WTC11 (cell line): Measurements from ENCODE around the gene CTDP1. TPM values are rescaled to one million over a fixed set of nuclear protein-coding genes. Genes with fewer than 3 reads are reported as not detected.

ENCODE experiments used
- ATAC-seq: fragments of 200-7000 bp; cut with Tn5 transposase; 2 replicates; pipeline ENCODE4 v1.10.0; 2021; ENCODE audit warnings: mild to moderate bottlenecking, moderate library complexity
- CTCF ChIA-PET: fragments of 300-600 bp; sonication (Branson Sonifier 250); formaldehyde crosslinking; loops from one replicate; lab custom pipeline; 2021; ENCODE audit warnings: antibody characterized with exemption; lab: Charles Lee
- POLR2A ChIA-PET: fragments of 350-600 bp; sonication (Branson Sonifier 250); formaldehyde crosslinking; loops from one replicate; lab custom pipeline; 2021; ENCODE audit warnings: antibody characterized with exemption; lab: Charles Lee
- DNase-seq: peaks from one replicate; pipeline ENCODE4 v3.0.0; 2021; ENCODE audit warnings: low spot score
- H3K27ac Mint-ChIP-seq: 2 replicates; pipeline ENCODE4 v1.8.0; 2021; ENCODE audit warnings: mixed read lengths
- H3K27me3 Mint-ChIP-seq: 2 replicates; pipeline ENCODE4 v1.8.0; 2021; ENCODE audit warnings: low read depth, mild to moderate bottlenecking, moderate library complexity, mixed read lengths
- H3K36me3 Mint-ChIP-seq: 2 replicates; pipeline ENCODE4 v1.8.0; 2021; ENCODE audit warnings: mixed read lengths
- H3K4me1 Mint-ChIP-seq: 2 replicates; pipeline ENCODE4 v1.8.0; 2022; ENCODE audit warnings: mixed read lengths
- H3K4me3 Mint-ChIP-seq: 2 replicates; pipeline ENCODE4 v1.8.0; 2021; ENCODE audit warnings: mild to moderate bottlenecking, moderate library complexity, mixed read lengths
- H3K9me3 Mint-ChIP-seq: 2 replicates; pipeline ENCODE4 v1.8.0; 2021; ENCODE audit warnings: mixed read lengths
- AR ChIP-seq: fragments of 250-450 bp; sonication (Bioruptor Pico); IDR thresholded peaks from 2 replicates; pipeline ENCODE4 v1.9.0; 2021; ENCODE audit warnings: mild to moderate bottlenecking
- CDX4 ChIP-seq: fragments of 250-450 bp; sonication (Bioruptor Pico); IDR thresholded peaks from 2 replicates; pipeline ENCODE4 v1.9.0; 2021; ENCODE audit warnings: moderate library complexity, mild to moderate bottlenecking, inconsistent platforms, borderline replicate concordance
- ESRRA ChIP-seq: sonication (generic); formaldehyde crosslinking; IDR thresholded peaks from 2 replicates; pipeline ENCODE4 v1.8.1; 2022; ENCODE audit warnings: mild to moderate bottlenecking, missing genetic modification reagents, borderline replicate concordance
- FOXK1 ChIP-seq: sonication (generic); formaldehyde crosslinking; IDR thresholded peaks from 2 replicates; pipeline ENCODE4 v1.8.0; 2022; ENCODE audit warnings: mild to moderate bottlenecking, moderate library complexity, missing genetic modification reagents
- FOXP1 ChIP-seq: sonication (generic); formaldehyde crosslinking; IDR thresholded peaks from 2 replicates; pipeline ENCODE4 v1.8.0; 2022; ENCODE audit warnings: missing genetic modification reagents, mild to moderate bottlenecking, moderate library complexity, borderline replicate concordance
- GABPB1 ChIP-seq: sonication (generic); formaldehyde crosslinking; IDR thresholded peaks from 2 replicates; pipeline ENCODE4 v1.8.1; 2023; ENCODE audit warnings: mild to moderate bottlenecking, missing genetic modification reagents
- JUN ChIP-seq: sonication (generic); formaldehyde crosslinking; IDR thresholded peaks from 2 replicates; pipeline ENCODE4 v1.8.0; 2023; ENCODE audit warnings: mild to moderate bottlenecking, missing genetic modification reagents
- MLX ChIP-seq: sonication (generic); formaldehyde crosslinking; IDR thresholded peaks from 2 replicates; pipeline ENCODE4 v1.8.1; 2023; ENCODE audit warnings: mild to moderate bottlenecking, missing genetic modification reagents, moderate library complexity
- MXD4 ChIP-seq: fragments of 250-450 bp; sonication (Bioruptor Pico); IDR thresholded peaks from 2 replicates; pipeline ENCODE4 v1.8.0; 2021; ENCODE audit warnings: mild to moderate bottlenecking, moderate library complexity, borderline replicate concordance
- NFATC4 ChIP-seq: fragments of 250-450 bp; sonication (Bioruptor Pico); IDR thresholded peaks from 2 replicates; pipeline ENCODE4 v1.9.0; 2021; ENCODE audit warnings: mild to moderate bottlenecking
- NFYB ChIP-seq: sonication (generic); formaldehyde crosslinking; conservative IDR thresholded peaks from 2 replicates; pipeline ENCODE4 v1.8.0; 2022; ENCODE audit warnings: low read depth, missing genetic modification reagents
- OVOL2 ChIP-seq: fragments of 250-450 bp; sonication (Bioruptor Pico); IDR thresholded peaks from 2 replicates; pipeline ENCODE4 v1.9.0; 2021; ENCODE audit warnings: mild to moderate bottlenecking, borderline replicate concordance
- SMAD3 ChIP-seq: sonication (generic); formaldehyde crosslinking; IDR thresholded peaks from 2 replicates; pipeline ENCODE4 v1.8.0; 2022; ENCODE audit warnings: missing genetic modification reagents, mild to moderate bottlenecking, borderline replicate concordance
- SOX15 ChIP-seq: fragments of 250-450 bp; sonication (Bioruptor Pico); IDR thresholded peaks from 2 replicates; pipeline ENCODE4 v1.9.0; 2021; ENCODE audit warnings: mild to moderate bottlenecking
- TEAD1 ChIP-seq: sonication (generic); formaldehyde crosslinking; IDR thresholded peaks from 2 replicates; pipeline ENCODE4 v1.8.0; 2022; ENCODE audit warnings: mild to moderate bottlenecking, missing genetic modification reagents
- USF1 ChIP-seq: sonication (generic); formaldehyde crosslinking; IDR thresholded peaks from 2 replicates; pipeline ENCODE4 v1.8.0; 2022; ENCODE audit warnings: mild to moderate bottlenecking, missing genetic modification reagents
- ZBTB43 ChIP-seq: sonication (generic); formaldehyde crosslinking; IDR thresholded peaks from 2 replicates; pipeline ENCODE4 v1.8.1; 2023; ENCODE audit warnings: mild to moderate bottlenecking, missing genetic modification reagents
- ZNF232 ChIP-seq: sonication (generic); formaldehyde crosslinking; IDR thresholded peaks from 2 replicates; pipeline ENCODE4 v1.8.0; 2022; ENCODE audit warnings: mild to moderate bottlenecking, missing genetic modification reagents
- ZNF396 ChIP-seq: fragments of 250-450 bp; sonication (Bioruptor Pico); IDR thresholded peaks from 2 replicates; pipeline ENCODE4 v1.8.0; 2021; ENCODE audit warnings: mild to moderate bottlenecking, moderate library complexity, borderline replicate concordance
- ZNF416 ChIP-seq: fragments of 250-450 bp; sonication (Bioruptor Pico); IDR thresholded peaks from 2 replicates; pipeline ENCODE4 v1.9.0; 2021; ENCODE audit warnings: mild to moderate bottlenecking, inconsistent platforms
- ZNF423 ChIP-seq: fragments of 250-450 bp; sonication (Bioruptor Pico); IDR thresholded peaks from 2 replicates; pipeline ENCODE4 v2.1.2; 2022; ENCODE audit warnings: mild to moderate bottlenecking, moderate library complexity
- ZNF425 ChIP-seq: fragments of 250-450 bp; sonication (Bioruptor Pico); conservative IDR thresholded peaks from 2 replicates; pipeline ENCODE4 v1.9.0; 2021; ENCODE audit warnings: mild to moderate bottlenecking
- ZNF671 ChIP-seq: fragments of 250-450 bp; sonication (Bioruptor Pico); IDR thresholded peaks from 2 replicates; pipeline ENCODE4 v1.8.0; 2021; ENCODE audit warnings: mild to moderate bottlenecking
- ZSCAN18 ChIP-seq: fragments of 250-450 bp; sonication (Bioruptor Pico); IDR thresholded peaks from 2 replicates; pipeline ENCODE4 v2.1.2; 2022; ENCODE audit warnings: mild to moderate bottlenecking, moderate library complexity
- total RNA-seq: library from RNA; stranded (reverse); gene quantifications from 3 replicates; pipeline ENCODE4 v1.2.3, GENCODE V29; 2021

Gene CTDP1
- total RNA-seq, 1 experiment from 2014 or later: 39.7 TPM

- CTCF ChIA-PET: interaction anchor here (1.7 kb wide), 1 partner anchor 279 kb away, joined by 7 read pairs; no protein-coding TSS in a partner anchor
- ATAC-seq: no peak
- Mint-ChIP-seq H3K4me1 (peaks cover 25% of the 10 kb centered on the region), H3K9me3 (peaks cover 11% of the 10 kb centered on the region)
- POLR2A ChIA-PET: no interaction called here
- no peak for DNase-seq
- TF ChIP-seq AR (no peak), NFYB (CRISPR knock-in tag) (no peak), OVOL2 (CRISPR knock-in tag) (no peak), USF1 (CRISPR knock-in tag) (no peak), SMAD3 (CRISPR knock-in tag) (no peak), NFATC4 (no peak), JUN (no peak), ZNF423 (CRISPR knock-in tag) (no peak), ZSCAN18 (CRISPR knock-in tag) (no peak), ZBTB43 (no peak), MLX (CRISPR knock-in tag) (no peak), GABPB1 (CRISPR knock-in tag) (no peak), ZNF232 (CRISPR knock-in tag) (no peak), MXD4 (CRISPR knock-in tag) (no peak), ESRRA (CRISPR knock-in tag) (no peak), CDX4 (CRISPR knock-in tag) (no peak)
- TF ChIP-seq, all 79 proteins: peak for 0
- Mint-ChIP-seq H3K27me3 (peaks cover 10% of the 10 kb centered on the region; the same call in 1 of the 2 replicates), H3K27ac (no peak overlapping the region), H3K36me3 (peaks cover 3% of the 10 kb centered on the region; the same call in 1 of the 2 replicates), H3K4me3 (no peak overlapping the region)
Measured at GRCh38 chr18:79658366-79658765, 21.2 kb upstream of the CTDP1 start.

GRCh38 chr18:79659733-79660132 is 19.9 kb upstream of the CTDP1 start:
- ATAC-seq: no peak
- Mint-ChIP-seq H3K4me3 (no peak overlapping the region), H3K9me3 (peaks cover 14% of the 10 kb centered on the region), H3K4me1 (peaks cover 25% of the 10 kb centered on the region), H3K27me3 (peaks cover 10% of the 10 kb centered on the region; the same call in 1 of the 2 replicates), H3K27ac (no peak overlapping the region), H3K36me3 (peaks cover 3% of the 10 kb centered on the region; the same call in 1 of the 2 replicates)
- ChIA-PET CTCF (no interaction called here), POLR2A (no interaction called here)
- no peak for DNase-seq
- TF ChIP-seq ZNF396 (CRISPR knock-in tag) (no peak), ZNF671 (CRISPR knock-in tag) (no peak), MXD4 (CRISPR knock-in tag) (no peak), FOXK1 (CRISPR knock-in tag) (no peak), ZNF425 (CRISPR knock-in tag) (no peak), SOX15 (CRISPR knock-in tag) (no peak), ESRRA (CRISPR knock-in tag) (no peak), FOXP1 (CRISPR knock-in tag) (no peak), ZNF416 (CRISPR knock-in tag) (no peak), TEAD1 (no peak)
